Activated CD8-positive, alpha-beta memory T cell treated with anti-CD3 and anti-CD28 coated beads, Interleukin-2, amount 10 ng/mL, durations not matched to agents 7 days and 5 days (primary cell): ENCODE results near the gene CILP2. TPM values are rescaled to one million over a fixed set of nuclear protein-coding genes. Genes with fewer than 3 reads are reported as not detected.

Experiments used
- ATAC-seq: fragments of 150-1000 bp; cut with Tn5 transposase; one replicate; pipeline ENCODE4 v1.10.0; 2021; ENCODE audit warnings: moderate library complexity
- CTCF ChIA-PET: fragments of 350-600 bp; sonication (Branson Sonifier 250); formaldehyde crosslinking; loops from one replicate; lab custom pipeline; 2021; ENCODE audit warnings: antibody characterized with exemption; lab: Charles Lee
- DNase-seq: peaks from one replicate; pipeline ENCODE4 v3.0.0-alpha.2; 2020
- H3K27ac Mint-ChIP-seq: one replicate; pipeline ENCODE4 v1.8.0; 2021; ENCODE audit warnings: mild to moderate bottlenecking, mixed read lengths
- H3K27me3 Mint-ChIP-seq: one replicate; pipeline ENCODE4 v1.8.0; 2021; ENCODE audit warnings: mixed read lengths
- H3K36me3 Mint-ChIP-seq: one replicate; pipeline ENCODE4 v1.8.0; 2021; ENCODE audit warnings: mild to moderate bottlenecking, mixed read lengths
- H3K4me1 Mint-ChIP-seq: one replicate; pipeline ENCODE4 v1.8.0; 2021; ENCODE audit warnings: mixed read lengths
- H3K4me3 Mint-ChIP-seq: one replicate; pipeline ENCODE4 v1.8.0; 2021; ENCODE audit warnings: mild to moderate bottlenecking, moderate library complexity, mixed read lengths
- H3K9me3 Mint-ChIP-seq: one replicate; pipeline ENCODE4 v1.8.0; 2022; ENCODE audit warnings: low read depth, mixed read lengths
- total RNA-seq, 2 experiments: library from RNA; stranded (reverse); gene quantifications; one replicate each; pipeline ENCODE4 v1.2.3, GENCODE V29; 2021

Gene CILP2
- total RNA-seq, 2 experiments from 2014 or later = 0.12 to 0.15 TPM

GRCh38 chr19:19538785-19539166, 711 bp downstream of the CILP2 start:
- Mint-ChIP-seq H3K36me3 (peaks cover 1% of the 10 kb centered on the region), H3K27ac (no peak overlapping the region), H3K4me1 (peaks cover 27% of the 10 kb centered on the region), H3K4me3 (no peak overlapping the region), H3K27me3 (peaks cover 19% of the 10 kb centered on the region), H3K9me3 (no peaks in the 10 kb centered on the region)
- CTCF ChIA-PET = interaction anchor here (1.0 to 2.7 kb wide), 4 partner anchors 13 to 105 kb away, joined by 4 to 11 read pairs (median 5); partner anchors contain the start of gene GMIP
- no peak for ATAC-seq
- no peak for DNase-seq

GRCh38 chr19:19539698-19540063, 1.6 kb downstream of the CILP2 start:
- H3K4me1 Mint-ChIP-seq = peaks cover 25% of the 10 kb centered on the region
- no peak overlapping the region for H3K27ac Mint-ChIP-seq
- CTCF ChIA-PET = interaction anchor here (1.4 to 2.7 kb wide), 3 partner anchors 12 to 15 kb away, joined by 4 to 11 read pairs (median 6); no protein-coding TSS in a partner anchor
- H3K9me3 Mint-ChIP-seq = no peaks in the 10 kb centered on the region
- peaks cover 19% of the 10 kb centered on the region for H3K27me3 Mint-ChIP-seq
- DNase-seq (no peak), ATAC-seq (no peak)
- H3K36me3 Mint-ChIP-seq = peaks cover 1% of the 10 kb centered on the region
- H3K4me3 Mint-ChIP-seq = no peak overlapping the region

- CTCF ChIA-PET = interaction anchor here (1.2 to 2.7 kb wide), 3 partner anchors 11 to 13 kb away, joined by 4 to 11 read pairs (median 4); no protein-coding TSS in a partner anchor
- Mint-ChIP-seq H3K9me3 (no peaks in the 10 kb centered on the region), H3K4me3 (peak overlapping the region; percentile 59), H3K36me3 (peaks cover 1% of the 10 kb centered on the region), H3K27ac (peak overlapping the region; percentile 65), H3K4me1 (peaks cover 25% of the 10 kb centered on the region), H3K27me3 (peaks cover 19% of the 10 kb centered on the region)
- peak; percentile 87 for DNase-seq
- peak; percentile 54 for ATAC-seq
Measured at GRCh38 chr19:19540064-19540714, 2.1 kb downstream of the CILP2 start.

GRCh38 chr19:19540715-19541515, 2.9 kb downstream of the CILP2 start:
- peak; percentile 86 for DNase-seq
- Mint-ChIP-seq H3K9me3 (no peaks in the 10 kb centered on the region), H3K27me3 (peaks cover 19% of the 10 kb centered on the region), H3K36me3 (peaks cover 1% of the 10 kb centered on the region), H3K4me3 (peak overlapping the region; percentile 59), H3K27ac (peak overlapping the region; percentile 65), H3K4me1 (peaks cover 25% of the 10 kb centered on the region)
- CTCF ChIA-PET = interaction anchor here (0.5 to 2.7 kb wide), 6 partner anchors 8 to 121 kb away, joined by 3 to 11 read pairs (median 4); no protein-coding TSS in a partner anchor
- peak; percentile 88 for ATAC-seq

- no peak for DNase-seq
- no peak for ATAC-seq
- Mint-ChIP-seq H3K4me3 (no peak overlapping the region), H3K9me3 (no peaks in the 10 kb centered on the region), H3K27me3 (peaks cover 19% of the 10 kb centered on the region), H3K27ac (no peak overlapping the region), H3K36me3 (peaks cover 1% of the 10 kb centered on the region), H3K4me1 (peaks cover 25% of the 10 kb centered on the region)
- CTCF ChIA-PET = interaction anchor here (0.5 to 1.0 kb wide), 4 partner anchors 9 to 120 kb away, joined by 3 to 9 read pairs (median 3); no protein-coding TSS in a partner anchor
Measured at GRCh38 chr19:19541616-19542015, 3.6 kb downstream of the CILP2 start.

- H3K4me3 Mint-ChIP-seq = no peak overlapping the region
- CTCF ChIA-PET = interaction anchor here (1.0 to 2.1 kb wide), 2 partner anchors 10 to 12 kb away, joined by 5 to 7 read pairs; no protein-coding TSS in a partner anchor
- no peak overlapping the region for H3K27ac Mint-ChIP-seq
- H3K36me3 Mint-ChIP-seq = no peaks in the 10 kb centered on the region
- no peak for DNase-seq
- H3K9me3 Mint-ChIP-seq = no peaks in the 10 kb centered on the region
- ATAC-seq = no peak
- H3K4me1 Mint-ChIP-seq = peaks cover 23% of the 10 kb centered on the region
- peaks cover 15% of the 10 kb centered on the region for H3K27me3 Mint-ChIP-seq
Measured at GRCh38 chr19:19542507-19542906, 4.4 kb downstream of the CILP2 start.

GRCh38 chr19:19543101-19543500, 5.0 kb downstream of the CILP2 start:
- no peaks in the 10 kb centered on the region for H3K36me3 Mint-ChIP-seq
- H3K27ac Mint-ChIP-seq = no peak overlapping the region
- H3K9me3 Mint-ChIP-seq = no peaks in the 10 kb centered on the region
- no peak overlapping the region for H3K4me3 Mint-ChIP-seq
- DNase-seq (no peak), ATAC-seq (no peak)
- H3K27me3 Mint-ChIP-seq = peaks cover 11% of the 10 kb centered on the region
- H3K4me1 Mint-ChIP-seq = peaks cover 19% of the 10 kb centered on the region
- CTCF ChIA-PET = interaction anchor here (1.0 to 2.1 kb wide), 3 partner anchors 10 to 11 kb away, joined by 5 to 7 read pairs (median 7); no protein-coding TSS in a partner anchor

- H3K9me3 Mint-ChIP-seq = no peaks in the 10 kb centered on the region
- no peak for ATAC-seq
- DNase-seq = no peak
- peaks cover 17% of the 10 kb centered on the region for H3K4me1 Mint-ChIP-seq
- H3K27me3 Mint-ChIP-seq = peaks cover 8% of the 10 kb centered on the region
- CTCF ChIA-PET = interaction anchor here (1.0 to 2.1 kb wide), 3 partner anchors 9 to 12 kb away, joined by 5 to 7 read pairs (median 7); no protein-coding TSS in a partner anchor
- no peak overlapping the region for H3K4me3 Mint-ChIP-seq
- no peak overlapping the region for H3K27ac Mint-ChIP-seq
- no peaks in the 10 kb centered on the region for H3K36me3 Mint-ChIP-seq
Measured at GRCh38 chr19:19543640-19544039, 5.6 kb downstream of the CILP2 start.

GRCh38 chr19:19544257-19544953, 6.3 kb downstream of the CILP2 start:
- CTCF ChIA-PET = interaction anchor here (2.1 kb wide), 1 partner anchor 8 kb away, joined by 7 read pairs; no protein-coding TSS in a partner anchor
- H3K9me3 Mint-ChIP-seq = no peaks in the 10 kb centered on the region
- ATAC-seq (no peak), DNase-seq (no peak)
- peaks cover 4% of the 10 kb centered on the region for H3K27me3 Mint-ChIP-seq
- H3K36me3 Mint-ChIP-seq = no peaks in the 10 kb centered on the region
- H3K4me3 Mint-ChIP-seq = no peak overlapping the region
- peaks cover 13% of the 10 kb centered on the region for H3K4me1 Mint-ChIP-seq
- H3K27ac Mint-ChIP-seq = no peak overlapping the region

- DNase-seq = no peak
- no peaks in the 10 kb centered on the region for H3K36me3 Mint-ChIP-seq
- H3K27me3 Mint-ChIP-seq = peaks cover 3% of the 10 kb centered on the region
- H3K9me3 Mint-ChIP-seq = no peaks in the 10 kb centered on the region
- no peak overlapping the region for H3K4me3 Mint-ChIP-seq
- CTCF ChIA-PET = interaction anchor here (1.8 kb wide), 1 partner anchor 9 kb away, joined by 7 read pairs; no protein-coding TSS in a partner anchor
- H3K4me1 Mint-ChIP-seq = peaks cover 13% of the 10 kb centered on the region
- H3K27ac Mint-ChIP-seq = no peak overlapping the region
- ATAC-seq = no peak
Measured at GRCh38 chr19:19544954-19545591, 7.0 kb downstream of the CILP2 start.

GRCh38 chr19:19545707-19546106, 7.6 kb downstream of the CILP2 start:
- peaks cover 3% of the 10 kb centered on the region for H3K27me3 Mint-ChIP-seq
- peaks cover 9% of the 10 kb centered on the region for H3K4me1 Mint-ChIP-seq
- no peak overlapping the region for H3K4me3 Mint-ChIP-seq
- CTCF ChIA-PET = interaction anchor here (1.0 to 11.6 kb wide), 3 partner anchors 9 to 38 kb away, joined by 3 to 119 read pairs (median 7); partner anchors contain the start of gene YJEFN3
- DNase-seq (no peak), ATAC-seq (no peak)
- no peaks in the 10 kb centered on the region for H3K9me3 Mint-ChIP-seq
- no peaks in the 10 kb centered on the region for H3K36me3 Mint-ChIP-seq
- H3K27ac Mint-ChIP-seq = no peak overlapping the region

GRCh38 chr19:19546751-19547162, 8.7 kb downstream of the CILP2 start:
- CTCF ChIA-PET = interaction anchor here (1.0 to 11.6 kb wide), 3 partner anchors 8 to 37 kb away, joined by 3 to 119 read pairs (median 7); partner anchors contain the start of gene YJEFN3
- Mint-ChIP-seq H3K4me1 (peaks cover 3% of the 10 kb centered on the region), H3K27ac (no peak overlapping the region), H3K36me3 (no peaks in the 10 kb centered on the region), H3K4me3 (no peak overlapping the region), H3K9me3 (no peaks in the 10 kb centered on the region), H3K27me3 (peaks cover 3% of the 10 kb centered on the region)
- DNase-seq (no peak), ATAC-seq (no peak)
